ENCODE data around the gene SV2B.
"Not testable (repeated sequence)": the region's sequence is repeated elsewhere in the genome, so short reads cannot be mapped to it uniquely, and the experiment has no call there.

Gene SV2B

GRCh38 chr15:91336687-91337086, 236.6 kb downstream of the SV2B start:
- Histone ChIP-seq H3K9me3 (ENCODE audit: control insufficient read depth, low read length) (no peaks in the 10 kb centered on the region), H3K36me3 (ENCODE audit: control insufficient read depth, insufficient read depth, low read length) (no peaks in the 10 kb centered on the region), H3K27ac (ENCODE audit: low read depth, low read length, severe bottlenecking) (no peak overlapping the region), H3K4me3 (ENCODE audit: extremely low read depth, insufficient read depth, low read length, poor library complexity, severe bottlenecking) (no peak overlapping the region), H3K4me1 (ENCODE audit: control insufficient read depth, insufficient read depth, low read length, poor library complexity, severe bottlenecking) (no peaks in the 10 kb centered on the region)
- no CpG with 5 or more reads among the region's 3 CpGs for WGBS, 2 experiments (ENCODE audit: insufficient coverage in 2 of 2)

DNA sequence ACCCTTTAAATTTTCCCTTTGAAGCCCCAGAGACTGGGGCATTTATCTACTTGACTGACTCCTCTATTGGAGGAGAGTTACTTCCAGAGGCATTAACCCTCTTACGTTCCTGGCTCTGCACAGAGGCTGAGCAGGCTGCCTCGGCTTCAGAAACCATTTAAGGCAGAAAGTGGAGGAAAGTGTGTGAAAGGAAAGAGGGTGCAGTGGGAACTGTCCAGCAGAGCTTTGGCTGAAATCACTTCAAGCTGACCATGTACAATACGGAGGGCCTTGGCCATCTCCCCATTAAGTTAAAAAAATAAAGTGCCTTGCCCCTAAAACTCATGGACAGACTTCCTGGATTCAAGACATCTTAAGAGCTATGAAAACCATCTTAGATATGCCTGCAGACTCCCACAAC, 238.7 kb downstream of the SV2B start:
- Histone ChIP-seq H3K4me3 (ENCODE audit: extremely low read depth, insufficient read depth, low read length, poor library complexity, severe bottlenecking) (no peak overlapping the region), H3K4me1 (ENCODE audit: control insufficient read depth, insufficient read depth, low read length, poor library complexity, severe bottlenecking) (no peaks in the 10 kb centered on the region), H3K9me3 (ENCODE audit: control insufficient read depth, low read length) (no peaks in the 10 kb centered on the region), H3K27ac (ENCODE audit: low read depth, low read length, severe bottlenecking) (no peak overlapping the region), H3K36me3 (ENCODE audit: control insufficient read depth, insufficient read depth, low read length) (no peaks in the 10 kb centered on the region)
- WGBS, 2 experiments (ENCODE audit: insufficient coverage in 2 of 2): 10% methylated on average over 2 of the region's 3 CpGs

DNA sequence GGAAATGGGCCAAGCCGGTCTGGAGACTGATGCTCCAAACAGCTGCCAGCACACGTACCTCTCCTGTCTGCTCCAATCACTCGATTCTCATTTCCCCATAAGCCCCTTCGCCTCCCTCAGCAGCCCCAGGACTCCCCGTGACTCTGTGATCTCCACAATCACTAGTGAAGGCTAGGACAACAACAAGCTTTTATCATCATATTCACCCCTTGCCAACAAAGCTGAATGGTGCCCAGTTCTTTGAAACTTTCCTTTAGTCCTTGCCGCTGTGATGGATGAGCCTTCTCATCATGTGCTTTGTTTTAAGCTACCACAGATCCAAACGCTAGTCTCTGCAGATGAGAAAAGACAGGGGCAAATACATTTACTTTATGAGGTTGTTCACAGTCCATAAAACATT, 242.0 kb downstream of the SV2B start:
- no peaks in the 10 kb centered on the region for H3K36me3 ChIP-seq (ENCODE audit: control insufficient read depth, insufficient read depth, low read length)
- H3K4me1 ChIP-seq (ENCODE audit: control insufficient read depth, insufficient read depth, low read length, poor library complexity, severe bottlenecking): no peaks in the 10 kb centered on the region
- H3K27ac ChIP-seq (ENCODE audit: low read depth, low read length, severe bottlenecking): no peak overlapping the region
- H3K4me3 ChIP-seq (ENCODE audit: extremely low read depth, insufficient read depth, low read length, poor library complexity, severe bottlenecking): no peak overlapping the region
- no peaks in the 10 kb centered on the region for H3K9me3 ChIP-seq (ENCODE audit: control insufficient read depth, low read length)
- WGBS, 2 experiments (ENCODE audit: insufficient coverage in 2 of 2): 72 to 93% methylated on average over 6 of the region's 7 CpGs

GRCh38 chr15:91344912-91345311, 244.9 kb downstream of the SV2B start:
- WGBS, 2 experiments (ENCODE audit: insufficient coverage in 2 of 2): 67% methylated on average over 1 of the region's 3 CpGs; no CpG with 5 or more reads in 1 of the 2 experiments
- not testable (repeated sequence) for H3K36me3 ChIP-seq (ENCODE audit: control insufficient read depth, insufficient read depth, low read length); H3K27ac ChIP-seq (ENCODE audit: low read depth, low read length, severe bottlenecking); H3K4me3 ChIP-seq (ENCODE audit: extremely low read depth, insufficient read depth, low read length, poor library complexity, severe bottlenecking); H3K9me3 ChIP-seq (ENCODE audit: control insufficient read depth, low read length); H3K4me1 ChIP-seq (ENCODE audit: control insufficient read depth, insufficient read depth, low read length, poor library complexity, severe bottlenecking)

- no peaks in the 10 kb centered on the region for H3K9me3 ChIP-seq (ENCODE audit: control insufficient read depth, low read length)
- 68 to 80% methylated on average over 4 of the region's 5 CpGs for WGBS, 2 experiments (ENCODE audit: insufficient coverage in 2 of 2)
- H3K27ac ChIP-seq (ENCODE audit: low read depth, low read length, severe bottlenecking): no peak overlapping the region
- no peak overlapping the region for H3K4me3 ChIP-seq (ENCODE audit: extremely low read depth, insufficient read depth, low read length, poor library complexity, severe bottlenecking)
- H3K36me3 ChIP-seq (ENCODE audit: control insufficient read depth, insufficient read depth, low read length): no peaks in the 10 kb centered on the region
- H3K4me1 ChIP-seq (ENCODE audit: control insufficient read depth, insufficient read depth, low read length, poor library complexity, severe bottlenecking): no peaks in the 10 kb centered on the region
These were observed 245.7 kb downstream of the SV2B start for GRCh38 chr15:91345736-91346135.

GRCh38 chr15:91346259-91346658, 246.2 kb downstream of the SV2B start:
- WGBS, 2 experiments (ENCODE audit: insufficient coverage in 2 of 2): 85 to 100% methylated on average over 1 to 2 of the region's 2 CpGs
- no peaks in the 10 kb centered on the region for H3K36me3 ChIP-seq (ENCODE audit: control insufficient read depth, insufficient read depth, low read length)
- no peak overlapping the region for H3K4me3 ChIP-seq (ENCODE audit: extremely low read depth, insufficient read depth, low read length, poor library complexity, severe bottlenecking)
- no peak overlapping the region for H3K27ac ChIP-seq (ENCODE audit: low read depth, low read length, severe bottlenecking)
- no peaks in the 10 kb centered on the region for H3K9me3 ChIP-seq (ENCODE audit: control insufficient read depth, low read length)
- no peaks in the 10 kb centered on the region for H3K4me1 ChIP-seq (ENCODE audit: control insufficient read depth, insufficient read depth, low read length, poor library complexity, severe bottlenecking)

DNA sequence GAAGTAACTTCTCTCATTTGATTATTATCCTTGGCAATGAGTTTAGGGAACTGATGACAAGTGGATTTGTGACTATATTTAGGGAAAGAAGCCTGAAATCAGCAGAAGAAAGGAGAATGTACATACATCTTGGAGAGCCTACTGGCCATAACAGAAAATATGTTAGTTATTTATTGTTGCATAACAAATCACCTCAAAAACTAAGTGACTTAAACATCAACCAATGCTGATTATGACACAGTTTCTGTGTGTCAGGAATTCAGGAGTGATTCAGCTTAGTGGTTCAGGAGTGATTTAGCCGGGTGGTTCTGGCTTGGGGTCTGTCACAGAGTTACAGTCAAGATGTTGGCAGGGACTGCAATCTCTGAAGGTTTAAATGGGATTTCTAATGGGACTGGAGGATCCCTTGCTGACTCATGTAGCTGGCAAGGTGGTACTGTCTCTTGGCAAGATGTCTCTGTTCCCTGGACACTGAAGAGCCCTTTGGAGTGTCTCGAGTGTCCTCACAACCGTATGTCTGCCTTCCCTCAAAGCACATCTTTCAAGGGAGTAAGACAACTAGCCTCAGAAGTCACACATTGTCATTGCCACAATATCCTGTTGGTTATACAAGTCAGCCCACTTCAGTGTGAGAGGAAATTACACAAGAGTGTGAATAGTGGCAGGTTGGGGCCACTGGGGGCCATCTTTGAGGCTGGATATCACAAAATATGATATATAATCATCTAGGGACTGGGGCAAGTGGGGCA, 248.9 kb downstream of the SV2B start:
- Histone ChIP-seq H3K36me3 (ENCODE audit: control insufficient read depth, insufficient read depth, low read length) (no peaks in the 10 kb centered on the region), H3K27ac (ENCODE audit: low read depth, low read length, severe bottlenecking) (no peak overlapping the region), H3K4me1 (ENCODE audit: control insufficient read depth, insufficient read depth, low read length, poor library complexity, severe bottlenecking) (no peaks in the 10 kb centered on the region), H3K4me3 (ENCODE audit: extremely low read depth, insufficient read depth, low read length, poor library complexity, severe bottlenecking) (no peak overlapping the region), H3K9me3 (ENCODE audit: control insufficient read depth, low read length) (no peaks in the 10 kb centered on the region)
- 83 to 88% methylated on average over 1 to 3 of the region's 3 CpGs for WGBS, 2 experiments (ENCODE audit: insufficient coverage in 2 of 2)
